ENCODE data around the gene CYB5R3. TPM values are rescaled to one million over a fixed set of nuclear protein-coding genes. Genes with fewer than 3 reads are reported as not detected.

Gene CYB5R3
- polyA plus RNA-seq, 2 of the 4 experiments (the other 2 are of a cell fraction) = 30.8 to 51.8 TPM

DNA sequence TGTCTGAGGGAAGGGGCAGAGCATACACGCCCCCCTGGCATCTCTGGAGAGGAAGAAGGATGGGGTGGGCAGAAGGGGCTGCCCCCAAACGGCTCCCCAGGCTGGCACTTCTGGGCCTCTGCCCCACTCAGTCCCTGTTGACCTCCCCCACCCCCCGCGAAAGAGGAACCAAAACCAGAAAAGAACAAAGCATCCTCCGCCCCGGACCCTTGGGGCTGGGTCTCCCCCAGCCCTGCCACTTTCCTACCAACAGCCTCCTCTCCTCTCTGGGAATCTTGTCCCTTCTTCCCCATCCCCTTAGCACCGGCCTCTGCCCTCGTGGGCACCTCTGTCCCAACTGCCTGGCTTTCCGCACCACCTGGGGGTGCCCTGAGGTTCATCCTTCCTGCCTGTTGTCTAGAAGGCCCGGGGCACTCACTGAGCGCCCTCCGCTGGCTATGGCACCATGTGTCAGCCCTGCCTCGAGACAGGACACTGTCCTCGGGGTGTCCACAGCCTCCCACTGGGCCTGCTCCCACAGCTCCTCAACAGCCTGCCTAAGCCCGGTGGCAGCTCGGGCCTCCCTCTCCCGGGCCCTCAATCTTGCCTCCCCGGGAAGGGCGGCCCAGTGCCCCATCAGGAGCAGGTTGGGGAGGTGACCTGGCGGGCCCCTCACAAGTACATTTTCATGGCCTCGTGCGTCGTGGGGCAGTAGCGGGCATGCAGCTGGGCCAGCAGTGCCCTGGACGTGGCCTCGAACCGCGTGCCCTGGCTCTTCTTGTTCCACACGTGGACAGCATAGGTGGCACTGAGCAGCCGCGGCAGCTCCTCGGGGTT lies 43.3 kb upstream of the CYB5R3 start:
- H3K27ac ChIP-seq = no peak overlapping the region
- H3K4me1 ChIP-seq = peaks cover 26% of the 10 kb centered on the region
- peak in 1 of 2 experiments; percentile 28; a peak in 3 of 6 replicates for ATAC-seq
- no peak overlapping the region for H3K4me2 ChIP-seq
- 73% methylated on average over 12 of the region's 32 CpGs for WGBS (ENCODE audit: missing lambda C conversion rate)
- TF ChIP-seq, protein P1, sequence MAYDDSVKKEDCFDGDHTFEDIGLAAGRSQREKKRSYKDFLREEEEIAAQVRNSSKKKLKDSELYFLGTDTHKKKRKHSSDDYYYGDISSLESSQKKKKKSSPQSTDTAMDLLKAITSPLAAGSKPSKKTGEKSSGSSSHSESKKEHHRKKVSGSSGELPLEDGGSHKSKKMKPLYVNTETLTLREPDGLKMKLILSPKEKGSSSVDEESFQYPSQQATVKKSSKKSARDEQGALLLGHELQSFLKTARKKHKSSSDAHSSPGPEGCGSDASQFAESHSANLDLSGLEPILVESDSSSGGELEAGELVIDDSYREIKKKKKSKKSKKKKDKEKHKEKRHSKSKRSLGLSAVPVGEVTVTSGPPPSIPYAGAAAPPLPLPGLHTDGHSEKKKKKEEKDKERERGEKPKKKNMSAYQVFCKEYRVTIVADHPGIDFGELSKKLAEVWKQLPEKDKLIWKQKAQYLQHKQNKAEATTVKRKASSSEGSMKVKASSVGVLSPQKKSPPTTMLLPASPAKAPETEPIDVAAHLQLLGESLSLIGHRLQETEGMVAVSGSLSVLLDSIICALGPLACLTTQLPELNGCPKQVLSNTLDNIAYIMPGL (CRISPR knock-in tag; IDR thresholded peaks at IDR 0.05; ENCODE audit: borderline replicate concordance) = no peak
- TF ChIP-seq RAD21 (conservative IDR thresholded peaks at IDR 0.05 in 1 of 2, IDR thresholded peaks at IDR 0.05 in 1 of 2) = 0 out of 5 replicates have a peak, but pooled peaks of 1 of the 2 experiments have one; percentile 8
- H3K9me3 ChIP-seq = no peaks in the 10 kb centered on the region
- FAIRE-seq = no peak
- DNase-seq (ENCODE audit: low read depth in 1 of 2, low spot score in 1 of 2) = peak in 1 of 2 experiments; percentile 38
- H3K4me3 ChIP-seq = no peak overlapping the region
- ChIA-PET POLR2A (no interaction called here), CTCF (interaction anchor here (0.5 kb wide), 1 partner anchor 27 kb away, joined by 3 read pairs; no protein-coding TSS in a partner anchor)

DNA sequence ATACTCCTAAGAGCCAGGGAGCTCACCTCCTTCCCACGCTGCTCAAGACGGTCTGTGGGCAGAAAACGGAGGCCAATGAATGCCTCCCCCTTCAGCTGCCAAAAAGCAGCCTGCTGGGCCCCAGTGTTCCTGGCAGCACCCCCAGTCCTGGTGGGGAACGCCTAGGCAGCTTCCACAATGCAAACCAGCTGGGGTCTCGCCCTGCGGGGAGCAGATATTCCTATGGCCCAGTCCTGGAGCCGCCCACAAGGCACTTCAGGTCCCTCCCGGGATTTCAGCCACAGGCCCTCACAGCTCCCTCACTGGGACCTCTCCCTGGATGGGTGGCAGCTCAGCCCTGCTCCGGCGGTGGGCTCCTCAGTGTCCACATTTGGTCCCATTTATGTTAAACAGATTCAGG lies 42.2 kb upstream of the CYB5R3 start:
- DNase-seq (ENCODE audit: low read depth in 1 of 2, low spot score in 1 of 2) (no peak), ATAC-seq (no peak), FAIRE-seq (no peak)
- POLR2A ChIA-PET = no interaction called here
- H3K4me1 ChIP-seq = peaks cover 31% of the 10 kb centered on the region
- H3K4me2 ChIP-seq = no peak overlapping the region
- no peak overlapping the region for H3K4me3 ChIP-seq
- H3K27ac ChIP-seq = peak overlapping the region in 1 of 2 experiments; percentile 21; a peak in 2 of 6 replicates
- TF ChIP-seq, protein P2, sequence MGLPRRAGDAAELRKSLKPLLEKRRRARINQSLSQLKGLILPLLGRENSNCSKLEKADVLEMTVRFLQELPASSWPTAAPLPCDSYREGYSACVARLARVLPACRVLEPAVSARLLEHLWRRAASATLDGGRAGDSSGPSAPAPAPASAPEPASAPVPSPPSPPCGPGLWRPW (IDR thresholded peaks at IDR 0.05) = no peak
- TF ChIP-seq, protein P3, sequence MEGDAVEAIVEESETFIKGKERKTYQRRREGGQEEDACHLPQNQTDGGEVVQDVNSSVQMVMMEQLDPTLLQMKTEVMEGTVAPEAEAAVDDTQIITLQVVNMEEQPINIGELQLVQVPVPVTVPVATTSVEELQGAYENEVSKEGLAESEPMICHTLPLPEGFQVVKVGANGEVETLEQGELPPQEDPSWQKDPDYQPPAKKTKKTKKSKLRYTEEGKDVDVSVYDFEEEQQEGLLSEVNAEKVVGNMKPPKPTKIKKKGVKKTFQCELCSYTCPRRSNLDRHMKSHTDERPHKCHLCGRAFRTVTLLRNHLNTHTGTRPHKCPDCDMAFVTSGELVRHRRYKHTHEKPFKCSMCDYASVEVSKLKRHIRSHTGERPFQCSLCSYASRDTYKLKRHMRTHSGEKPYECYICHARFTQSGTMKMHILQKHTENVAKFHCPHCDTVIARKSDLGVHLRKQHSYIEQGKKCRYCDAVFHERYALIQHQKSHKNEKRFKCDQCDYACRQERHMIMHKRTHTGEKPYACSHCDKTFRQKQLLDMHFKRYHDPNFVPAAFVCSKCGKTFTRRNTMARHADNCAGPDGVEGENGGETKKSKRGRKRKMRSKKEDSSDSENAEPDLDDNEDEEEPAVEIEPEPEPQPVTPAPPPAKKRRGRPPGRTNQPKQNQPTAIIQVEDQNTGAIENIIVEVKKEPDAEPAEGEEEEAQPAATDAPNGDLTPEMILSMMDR (IDR thresholded peaks at IDR 0.05) = no peak
- TF ChIP-seq, protein P4, sequence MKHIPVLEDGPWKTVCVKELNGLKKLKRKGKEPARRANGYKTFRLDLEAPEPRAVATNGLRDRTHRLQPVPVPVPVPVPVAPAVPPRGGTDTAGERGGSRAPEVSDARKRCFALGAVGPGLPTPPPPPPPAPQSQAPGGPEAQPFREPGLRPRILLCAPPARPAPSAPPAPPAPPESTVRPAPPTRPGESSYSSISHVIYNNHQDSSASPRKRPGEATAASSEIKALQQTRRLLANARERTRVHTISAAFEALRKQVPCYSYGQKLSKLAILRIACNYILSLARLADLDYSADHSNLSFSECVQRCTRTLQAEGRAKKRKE (CRISPR knock-in tag; IDR thresholded peaks at IDR 0.05; ENCODE audit: low read depth) = no peak
- TF ChIP-seq, protein P5, sequence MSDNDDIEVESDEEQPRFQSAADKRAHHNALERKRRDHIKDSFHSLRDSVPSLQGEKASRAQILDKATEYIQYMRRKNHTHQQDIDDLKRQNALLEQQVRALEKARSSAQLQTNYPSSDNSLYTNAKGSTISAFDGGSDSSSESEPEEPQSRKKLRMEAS (IDR thresholded peaks at IDR 0.05) = no peak
- CTCF ChIA-PET = no interaction called here
- no peaks in the 10 kb centered on the region for H3K9me3 ChIP-seq
- 92% methylated on average over 7 of the region's 10 CpGs for WGBS (ENCODE audit: missing lambda C conversion rate)

DNA sequence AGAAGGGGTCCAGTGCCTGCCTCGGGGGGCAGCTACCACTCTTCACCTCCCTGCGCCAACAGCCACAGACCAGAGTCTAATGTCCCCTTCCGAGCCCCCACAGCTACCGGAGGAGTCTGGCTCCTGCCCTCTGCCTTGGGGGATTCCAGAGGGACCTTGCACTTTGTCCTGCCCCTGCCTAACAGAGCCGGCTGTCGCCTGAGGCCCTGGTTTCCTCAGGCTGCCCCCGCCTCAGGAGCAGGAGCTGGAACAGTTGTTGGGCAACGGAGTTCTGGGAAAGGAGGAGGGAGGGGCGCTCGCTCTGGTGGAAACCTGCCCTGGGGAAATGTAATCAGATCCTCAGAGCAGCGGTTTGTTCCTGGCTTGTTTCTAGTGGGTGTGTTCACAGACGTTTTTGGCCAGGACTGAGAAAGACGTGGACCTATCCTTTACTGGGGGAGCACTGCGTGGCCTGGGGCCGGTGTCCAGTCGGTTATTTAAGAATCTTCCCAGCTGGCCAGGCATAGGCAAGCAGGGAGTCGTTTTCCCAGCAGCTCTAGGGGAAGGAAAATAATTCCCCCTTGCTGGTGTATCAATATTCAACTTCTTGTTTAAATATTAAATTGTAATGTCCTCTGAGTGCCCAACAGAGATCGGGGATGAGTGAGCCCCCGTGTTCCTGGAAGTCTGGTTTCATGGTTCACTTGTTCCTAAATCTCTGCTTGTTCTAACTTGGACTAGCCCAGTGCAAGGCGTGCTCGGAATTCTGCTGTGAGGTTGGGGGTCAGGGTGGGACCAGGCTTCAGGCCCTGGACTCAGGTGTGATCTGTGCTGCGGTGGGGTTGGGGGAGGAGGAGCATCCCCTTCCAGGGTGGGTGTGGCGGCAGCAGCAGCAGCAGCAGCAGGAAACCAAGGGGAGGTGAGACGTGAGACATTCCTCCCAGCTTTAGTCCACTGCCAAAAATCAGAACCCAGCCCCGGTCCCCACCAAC lies 39.3 kb upstream of the CYB5R3 start:
- no peak for FAIRE-seq
- Histone ChIP-seq H3K4me2 (peak overlapping the region; percentile 57), H3K9me3 (no peaks in the 10 kb centered on the region), H3K4me3 (no peak overlapping the region), H3K4me1 (peaks cover 37% of the 10 kb centered on the region), H3K27ac (peak overlapping the region; percentile 71 to 90)
- ATAC-seq = peak; percentile 68 to 80
- WGBS (ENCODE audit: missing lambda C conversion rate) = 18% methylated on average over 17 of the region's 25 CpGs
- POLR2A ChIA-PET = interaction anchor here (0.5 kb wide), 1 partner anchor 19 kb away, joined by 3 read pairs; no protein-coding TSS in a partner anchor
- CTCF ChIA-PET = interaction anchor here (0.7 kb wide), 2 partner anchors 39 to 1197 kb away, joined by 3 to 4 read pairs; no protein-coding TSS in a partner anchor
- TF ChIP-seq JUN (IDR thresholded peaks at IDR 0.05) (0 out of 5 replicates have a peak, but pooled peaks of 1 of the 2 experiments have one; percentile 33), HOXB13 (CRISPR knock-in tag; IDR thresholded peaks at IDR 0.05; ENCODE audit: low read depth) (no peak), FOSB (CRISPR knock-in tag; IDR thresholded peaks at IDR 0.05) (no peak), JUNB (IDR thresholded peaks at IDR 0.05) (no peak), HOXB5 (CRISPR knock-in tag; IDR thresholded peaks at IDR 0.05) (no peak), CEBPB (IDR thresholded peaks at IDR 0.05) (peak in 1 of 2 experiments; percentile 72; a peak in 2 of 4 replicates)
- TF ChIP-seq, protein P4 (CRISPR knock-in tag; IDR thresholded peaks at IDR 0.05; ENCODE audit: low read depth) = no peak
- TF ChIP-seq, protein P6, sequence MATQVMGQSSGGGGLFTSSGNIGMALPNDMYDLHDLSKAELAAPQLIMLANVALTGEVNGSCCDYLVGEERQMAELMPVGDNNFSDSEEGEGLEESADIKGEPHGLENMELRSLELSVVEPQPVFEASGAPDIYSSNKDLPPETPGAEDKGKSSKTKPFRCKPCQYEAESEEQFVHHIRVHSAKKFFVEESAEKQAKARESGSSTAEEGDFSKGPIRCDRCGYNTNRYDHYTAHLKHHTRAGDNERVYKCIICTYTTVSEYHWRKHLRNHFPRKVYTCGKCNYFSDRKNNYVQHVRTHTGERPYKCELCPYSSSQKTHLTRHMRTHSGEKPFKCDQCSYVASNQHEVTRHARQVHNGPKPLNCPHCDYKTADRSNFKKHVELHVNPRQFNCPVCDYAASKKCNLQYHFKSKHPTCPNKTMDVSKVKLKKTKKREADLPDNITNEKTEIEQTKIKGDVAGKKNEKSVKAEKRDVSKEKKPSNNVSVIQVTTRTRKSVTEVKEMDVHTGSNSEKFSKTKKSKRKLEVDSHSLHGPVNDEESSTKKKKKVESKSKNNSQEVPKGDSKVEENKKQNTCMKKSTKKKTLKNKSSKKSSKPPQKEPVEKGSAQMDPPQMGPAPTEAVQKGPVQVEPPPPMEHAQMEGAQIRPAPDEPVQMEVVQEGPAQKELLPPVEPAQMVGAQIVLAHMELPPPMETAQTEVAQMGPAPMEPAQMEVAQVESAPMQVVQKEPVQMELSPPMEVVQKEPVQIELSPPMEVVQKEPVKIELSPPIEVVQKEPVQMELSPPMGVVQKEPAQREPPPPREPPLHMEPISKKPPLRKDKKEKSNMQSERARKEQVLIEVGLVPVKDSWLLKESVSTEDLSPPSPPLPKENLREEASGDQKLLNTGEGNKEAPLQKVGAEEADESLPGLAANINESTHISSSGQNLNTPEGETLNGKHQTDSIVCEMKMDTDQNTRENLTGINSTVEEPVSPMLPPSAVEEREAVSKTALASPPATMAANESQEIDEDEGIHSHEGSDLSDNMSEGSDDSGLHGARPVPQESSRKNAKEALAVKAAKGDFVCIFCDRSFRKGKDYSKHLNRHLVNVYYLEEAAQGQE (IDR thresholded peaks at IDR 0.05) = no peak
- peak; percentile 33 to 65 for DNase-seq (ENCODE audit: low read depth in 1 of 2, low spot score in 1 of 2)
